SKM-1 (cell line): ENCODE data around the gene ILDR1.
"Not testable (repeated sequence)": the region's sequence is repeated elsewhere in the genome, so short reads cannot be mapped to it uniquely, and the experiment has no call there.

Experiments
- DNase-seq: peaks from one replicate; lab custom pipeline; 2025; ENCODE audit not compliant: unreplicated experiment; lab: John Stamatoyannopoulos, UW

Gene ILDR1

GRCh38 chr3:121948641-121949040 lies 73.4 kb downstream of the ILDR1 start:
- no peak for DNase-seq

GRCh38 chr3:121943431-121943830 lies 78.6 kb downstream of the ILDR1 start:
- no peak for DNase-seq

GRCh38 chr3:121942116-121942786 lies 79.8 kb downstream of the ILDR1 start:
- no peak for DNase-seq

- DNase-seq, result no peak
Measured at GRCh38 chr3:121941592-121941991, 80.5 kb downstream of the ILDR1 start.

- not testable (repeated sequence) for DNase-seq
Measured at GRCh38 chr3:121938141-121938855, 83.7 kb downstream of the ILDR1 start.
